ENCODE data around the gene CSK.

GRCh38 chr15:74807282-74807681 is 25.4 kb downstream of the CSK start:
- TF ChIP-seq CTCF (IDR thresholded peaks at IDR 0.05; ENCODE audit: low read depth, low read length) (no peak), EZH2phosphoT487 (IDR thresholded peaks at IDR 0.05; ENCODE audit: low read depth) (no peak)
